Anterior cingulate cortex (tissue), 58 donors: ENCODE data around the gene ARSH.
"Not testable (repeated sequence)": the region's sequence is repeated elsewhere in the genome, so short reads cannot be mapped to it uniquely, and the experiment has no call there.

Source experiments
- DNase-seq, 58 donors: peaks; one replicate each; lab custom pipeline; 2025; lab: John Stamatoyannopoulos, UW

The ARSH gene

DNA sequence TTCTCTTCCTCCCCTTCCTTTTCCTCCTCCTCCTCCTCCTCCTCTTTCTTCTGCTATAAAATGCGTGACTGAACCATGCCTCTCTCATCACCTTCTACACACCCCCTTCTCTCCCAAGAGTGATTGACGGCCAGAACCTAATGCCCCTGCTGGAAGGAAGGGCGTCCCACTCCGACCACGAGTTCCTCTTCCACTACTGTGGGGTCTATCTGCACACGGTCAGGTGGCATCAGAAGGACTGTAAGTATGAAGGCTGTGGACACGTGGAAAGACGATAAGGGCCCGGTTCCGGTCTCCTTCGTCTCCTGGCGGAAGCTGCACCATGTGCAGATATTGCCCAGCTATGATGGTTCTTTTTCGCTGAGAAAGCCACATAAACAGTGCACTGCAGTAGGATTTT is 22.8 kb downstream of the ARSH start:
- no peak for DNase-seq

DNA sequence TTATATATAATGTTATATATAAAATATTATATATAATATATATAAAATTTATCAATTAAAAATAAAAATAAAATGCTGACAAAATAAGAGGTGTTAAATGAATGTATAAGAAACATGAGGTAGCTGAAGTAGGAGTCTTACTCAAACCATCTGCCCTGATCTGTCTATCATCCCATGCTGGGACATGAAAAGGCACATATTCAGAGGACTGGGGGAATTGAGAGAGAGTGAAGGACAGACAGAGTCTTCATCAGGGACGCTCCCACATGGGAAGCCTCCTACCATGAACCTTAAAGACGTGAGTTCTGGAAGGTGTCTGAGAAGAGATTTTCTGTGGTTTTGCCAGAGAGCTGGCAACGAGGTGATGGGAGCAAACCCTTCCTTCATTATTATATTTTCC is 30.9 kb downstream of the ARSH start:
- no peak for DNase-seq

DNA sequence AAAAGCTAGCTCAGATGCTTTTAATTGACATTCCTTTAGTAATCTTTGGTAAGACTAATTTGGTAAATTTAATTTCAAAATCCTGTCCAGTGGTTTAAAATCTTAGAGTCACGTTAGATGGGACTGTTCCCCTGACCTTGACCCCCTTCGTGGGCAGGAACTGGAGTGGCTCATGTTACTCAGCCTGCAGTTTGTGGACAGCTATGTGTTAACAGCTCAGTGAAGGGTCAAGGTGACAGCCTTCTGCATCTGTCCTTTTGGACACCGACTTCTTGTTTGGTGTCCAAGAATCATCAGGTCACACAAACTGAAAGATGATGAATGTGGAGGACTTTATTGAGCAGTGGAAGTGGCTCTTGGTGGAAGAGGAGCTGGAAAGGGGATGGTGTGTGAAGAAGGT is 37.9 kb downstream of the ARSH start:
- DNase-seq, result no peak

DNA sequence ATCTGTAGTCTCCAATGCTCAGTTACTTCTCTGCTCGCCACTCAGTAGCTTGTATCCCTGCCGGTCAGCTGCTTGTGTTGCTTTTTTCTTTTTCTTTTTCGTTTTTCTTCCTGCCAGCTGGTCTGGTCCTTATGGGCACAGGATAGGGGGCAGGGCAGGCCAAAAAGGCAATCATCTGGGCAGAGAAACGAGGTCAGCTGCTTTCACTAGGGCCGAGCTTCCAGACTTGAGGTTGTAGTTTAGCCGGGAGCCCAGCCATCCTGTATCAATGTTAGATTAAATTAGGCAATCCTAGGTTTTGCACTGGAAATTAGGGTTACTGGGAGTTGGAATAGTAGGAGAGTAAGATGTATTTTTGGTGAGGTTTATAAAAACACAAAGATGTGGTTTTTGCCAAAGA is 38.3 kb downstream of the ARSH start:
- no peak for DNase-seq

- DNase-seq, result no peak
These were observed 40.2 kb downstream of the ARSH start for GRCh38 chrX:3046253-3047240.

DNA sequence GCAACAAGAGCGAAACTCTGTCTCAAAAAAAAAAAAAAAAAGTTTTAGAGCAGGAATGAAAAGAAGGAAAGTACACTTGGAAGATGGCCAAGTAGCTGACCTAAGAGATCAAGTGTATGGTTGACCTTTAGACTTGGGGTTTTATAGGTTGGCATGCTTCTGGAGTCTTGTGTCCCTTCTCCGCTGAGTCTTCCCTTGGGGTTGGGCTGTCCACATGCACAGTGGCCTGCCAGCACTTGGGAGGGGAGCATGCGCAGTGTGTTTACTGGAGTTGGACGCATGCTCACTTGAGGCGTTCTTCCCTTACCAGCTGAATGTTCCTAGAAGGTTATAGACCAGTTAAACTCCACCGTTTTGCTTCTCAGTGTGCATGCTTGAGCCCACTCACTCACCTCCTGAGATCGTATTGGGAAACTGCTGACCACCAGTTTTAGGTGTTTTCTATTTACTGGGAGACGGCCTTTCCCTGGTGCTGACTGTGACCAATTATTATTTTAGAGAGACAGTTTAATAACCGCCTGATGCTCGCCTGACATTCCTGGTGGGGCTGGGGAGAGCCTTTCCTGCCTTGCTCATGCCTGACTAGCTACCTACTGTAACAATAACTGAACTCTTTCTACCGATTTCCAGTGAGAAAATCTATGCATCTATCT is 44.3 kb downstream of the ARSH start:
- DNase-seq, result not testable (repeated sequence)

- DNase-seq, result peak in 24 of 58 donors; percentile 0 to 42 (median 4)
These were observed 46.5 kb downstream of the ARSH start for GRCh38 chrX:3052860-3053259.

DNA sequence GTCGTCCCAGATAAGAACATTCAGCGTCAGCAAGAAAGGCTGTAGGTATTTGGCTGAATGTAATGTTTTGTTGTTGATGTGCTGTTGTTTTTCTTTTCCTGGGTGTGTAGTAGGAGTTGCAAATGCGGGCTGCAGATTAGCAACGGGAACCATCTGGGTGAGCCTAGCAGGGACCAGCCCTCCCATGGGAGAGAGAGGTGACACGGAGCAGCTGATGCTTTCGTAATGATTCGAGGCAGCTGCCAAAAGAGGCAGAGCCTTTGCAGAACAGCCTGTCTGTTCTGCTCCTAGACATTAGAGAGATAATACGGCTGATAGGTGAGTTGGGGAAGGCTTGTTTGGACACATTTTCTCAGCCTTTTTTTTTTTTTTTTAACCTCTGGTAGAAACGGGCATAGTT is 60.2 kb downstream of the ARSH start:
- peak in 25 of 58 donors; percentile 0 to 33 (median 4) for DNase-seq

DNA sequence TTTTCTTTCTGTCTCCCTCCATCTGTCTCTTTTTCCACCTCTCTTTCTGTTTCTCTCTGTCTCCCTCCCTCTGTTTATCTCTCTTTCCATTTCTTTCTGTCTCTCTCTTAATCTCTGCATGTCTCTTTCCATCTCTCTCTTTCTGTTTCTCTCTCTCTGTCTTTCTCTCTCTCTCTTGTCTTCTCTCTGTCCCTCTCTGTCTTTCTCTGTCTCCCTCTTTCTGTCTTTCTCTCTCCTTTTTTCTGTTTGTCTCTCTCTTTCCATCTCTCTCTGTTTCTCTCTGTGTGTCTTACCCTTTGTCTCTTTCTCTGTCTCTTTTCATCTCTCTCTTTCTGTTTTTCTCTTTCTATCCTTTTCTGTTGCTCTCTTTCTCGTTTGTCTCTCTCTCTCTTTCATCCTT is 69.6 kb downstream of the ARSH start:
- DNase-seq, result no peak

DNA sequence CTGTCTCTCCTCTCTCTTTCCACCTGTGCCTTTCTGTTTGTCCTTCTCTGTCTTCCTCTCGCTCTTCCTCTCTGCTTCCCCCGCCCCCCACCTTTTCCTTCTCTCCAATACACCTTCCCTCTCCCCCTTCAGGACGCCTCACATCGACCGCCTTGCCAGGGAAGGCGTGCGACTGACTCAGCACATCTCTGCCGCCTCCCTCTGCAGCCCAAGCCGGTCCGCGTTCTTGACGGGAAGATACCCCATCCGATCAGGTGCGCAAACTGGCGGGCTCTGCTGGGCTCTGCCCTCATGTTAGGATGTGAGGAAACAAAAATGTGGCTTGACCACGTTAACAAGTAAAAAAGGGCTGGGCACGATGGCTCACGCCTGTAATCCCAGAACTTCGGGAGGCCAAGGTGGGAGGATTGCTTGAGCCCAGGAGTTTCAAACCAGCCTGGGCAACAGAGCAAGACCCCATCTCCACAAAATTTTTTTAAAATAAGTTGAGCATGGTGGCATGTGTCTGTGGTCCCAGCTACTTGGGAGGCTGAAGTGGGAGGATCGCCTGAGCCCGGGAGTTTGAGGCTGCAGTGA is 70.2 kb downstream of the ARSH start:
- no peak for DNase-seq
